K562 (cell line): ENCODE data around the gene AP3S2. TPM values are rescaled to one million over a fixed set of nuclear protein-coding genes. Genes with fewer than 3 reads are reported as not detected.

Experiments
- ATAC-seq: fragments of 200-7000 bp; cut with Tn5 transposase; 3 replicates; pipeline ENCODE4 v1.9.1; 2020; ENCODE audit warnings: moderate library complexity
- BruUV-seq: library from RNA; stranded (reverse); fragments of 400-500 nt; replicated peaks from 2 replicates; lab custom pipeline; 2021; lab: Mats Ljungman, UMichigan
- CTCF ChIA-PET: fragments of 300-600 bp; formaldehyde crosslinking; extraction: SDS; loops from one replicate; lab custom pipeline; 2021; ENCODE audit warnings: low intra/inter-chr PET ratio; lab: Yijun Ruan, JAX
- POLR2A ChIA-PET: fragments of 300-600, 350-650 bp; sonication (Branson Sonifier 250); formaldehyde crosslinking; extraction: SDS; loops from one replicate; lab custom pipeline; 2021; ENCODE audit warnings: antibody characterized with exemption, inconsistent platforms; lab: Yijun Ruan, JAX
- DNase-seq, 4 experiments: peaks; one replicate each; pipeline versions ENCODE4 v3.0.0 to v3.0.0-alpha.2; 2011 to 2018; ENCODE audit warnings: low spot score in 3 of 4, mixed read lengths in 3 of 4; ENCODE audit errors: extremely low read depth in 1 of 4
- FAIRE-seq: peaks from 2 replicates; lab custom pipeline; 2011; peaks lifted over from hg19 to GRCh38; lab: Jason Lieb, UNC
- H2AFZ ChIP-seq: 2 replicates; pipeline ENCODE4 v1.6.0; 2011; ENCODE audit warnings: low read depth, low read length, control low read depth, inconsistent platforms
- H3K27ac ChIP-seq: fragments of 200-600 bp; 3 replicates; pipeline ENCODE4 v1.8.0; 2011; ENCODE audit warnings: low read depth, mild to moderate bottlenecking, control low read depth, inconsistent platforms, low read length, moderate library complexity, mixed read lengths; ENCODE audit errors: extremely low read depth
- H3K27me3 ChIP-seq, 2 experiments: fragments of 300-600 bp in 1 of 2; 2 replicates in 1 of 2; 3 replicates in 1 of 2; pipeline versions ENCODE4 v1.6.0 to v1.8.0; 2011; ENCODE audit warnings: inconsistent platforms in 2 of 2, low read length in 2 of 2, mild to moderate bottlenecking in 1 of 2, mixed read lengths in 1 of 2, moderate library complexity in 1 of 2; ENCODE audit not compliant: control insufficient read depth in 2 of 2, insufficient read depth in 2 of 2
- H3K36me3 ChIP-seq: fragments of 300-600 bp; 3 replicates; pipeline ENCODE4 v1.8.0; 2011; ENCODE audit warnings: mild to moderate bottlenecking, low read length, inconsistent platforms; ENCODE audit not compliant: control insufficient read depth, insufficient read depth
- H3K4me1 ChIP-seq, 2 experiments: fragments of 200-600 bp in 1 of 2; replicated peaks in 1 of 2; 2 replicates in 1 of 2; 3 replicates in 1 of 2; pipeline versions ENCODE4 v1.5.1 to v1.8.0; 2011; ENCODE audit warnings: inconsistent platforms in 2 of 2, low read length in 2 of 2, mild to moderate bottlenecking in 1 of 2, mixed read lengths in 1 of 2, moderate library complexity in 1 of 2; ENCODE audit not compliant: control insufficient read depth in 2 of 2, insufficient read depth in 2 of 2
- H3K4me2 ChIP-seq: 2 replicates; pipeline ENCODE4 v1.6.1; 2011; ENCODE audit warnings: low read length, control low read depth, inconsistent platforms, mixed read lengths; ENCODE audit not compliant: insufficient read depth
- H3K4me3 ChIP-seq: fragments of 200-600 bp; sonication (generic), shearing (Covaris generic); 2 replicates; pipeline ENCODE4 v1.5.1; 2016; ENCODE audit warnings: control low read depth, inconsistent platforms
- H3K79me2 ChIP-seq: fragments of 200-600 bp; 3 replicates; pipeline ENCODE4 v1.8.0; 2011; ENCODE audit warnings: low read length, inconsistent platforms; ENCODE audit not compliant: control insufficient read depth, insufficient read depth
- H3K9ac ChIP-seq, 2 experiments: 2 replicates each; pipeline versions ENCODE4 v1.6.0 to v1.6.1; 2011; ENCODE audit warnings: low read depth in 2 of 2, low read length in 2 of 2, control low read depth in 1 of 2, inconsistent platforms in 1 of 2, mild to moderate bottlenecking in 1 of 2, mixed read lengths in 1 of 2; ENCODE audit not compliant: insufficient read depth in 1 of 2
- H3K9me1 ChIP-seq: one replicate; pipeline ENCODE4 v1.6.0; 2011; ENCODE audit warnings: inconsistent platforms, mild to moderate bottlenecking, low read length, moderate library complexity; ENCODE audit not compliant: control insufficient read depth, insufficient read depth
- H3K9me3 ChIP-seq: replicated peaks from 2 replicates; pipeline ENCODE4 v1.5.1; 2011; ENCODE audit warnings: low read depth, low read length, inconsistent platforms; ENCODE audit not compliant: control insufficient read depth, insufficient read depth
- H4K20me1 ChIP-seq: replicated peaks from 2 replicates; pipeline ENCODE4 v1.6.1; 2011; ENCODE audit warnings: low read length, inconsistent platforms, mixed read lengths; ENCODE audit not compliant: control insufficient read depth, insufficient read depth
- AFF1 ChIP-seq, 2 experiments: fragments of 450-650 bp; IDR thresholded peaks; 2 replicates each; pipeline ENCODE4 v1.6.1; 2018; ENCODE audit warnings: mild to moderate bottlenecking in 2 of 2, low read depth in 1 of 2; ENCODE audit not compliant: partially characterized antibody in 2 of 2
- BRCA1 ChIP-seq, 2 experiments: fragments of 450-650 bp in 1 of 2; sonication (generic) in 1 of 2; formaldehyde crosslinking in 1 of 2; IDR thresholded peaks; 2 replicates each; pipeline versions ENCODE4 v1.5.0 to v1.6.1; 2017 to 2020; ENCODE audit warnings: mild to moderate bottlenecking in 1 of 2, missing genetic modification reagents in 1 of 2
- KDM1A ChIP-seq, 2 experiments: fragments of 450-650 bp; IDR thresholded peaks; 2 replicates each; pipeline ENCODE4 v1.6.1; 2016; ENCODE audit warnings: mild to moderate bottlenecking in 2 of 2
- KDM5B ChIP-seq: fragments of 200-600 bp; sonication (generic); IDR thresholded peaks from 2 replicates; pipeline ENCODE4 v1.6.1; 2012; ENCODE audit warnings: low read depth, mild to moderate bottlenecking, moderate library complexity, low read length, control low read depth, inconsistent platforms; ENCODE audit not compliant: insufficient replicate concordance
- L3MBTL2 ChIP-seq: fragments of 450-650 bp; IDR thresholded peaks from 2 replicates; pipeline ENCODE4 v1.6.1; 2016; ENCODE audit warnings: mild to moderate bottlenecking, moderate library complexity
- NR2C1 ChIP-seq, 2 experiments: fragments of 450-650 bp; IDR thresholded peaks; 2 replicates each; pipeline ENCODE4 v1.6.1; 2017; ENCODE audit warnings: mild to moderate bottlenecking in 2 of 2, antibody characterized with exemption in 1 of 2, inconsistent platforms in 1 of 2, missing compliant biosample characterization in 1 of 2, missing genetic modification characterization in 1 of 2
- PHF20 ChIP-seq: fragments of 450-650 bp; IDR thresholded peaks from 2 replicates; pipeline ENCODE4 v1.6.1; 2018; ENCODE audit not compliant: partially characterized antibody
- POLR2AphosphoS5 ChIP-seq: IDR thresholded peaks from 2 replicates; pipeline ENCODE4 v1.6.1; 2011; ENCODE audit warnings: mild to moderate bottlenecking, low read depth, low read length, moderate library complexity; ENCODE audit not compliant: control insufficient read depth, insufficient read depth
- RBM22 ChIP-seq: fragments of 200-400 bp; formaldehyde crosslinking; IDR thresholded peaks from 2 replicates; pipeline ENCODE4 v1.6.1; 2018; ENCODE audit warnings: low read length, low read depth; ENCODE audit not compliant: poor library complexity, severe bottlenecking
- RBM25 ChIP-seq: fragments of 200-400 bp; formaldehyde crosslinking; IDR thresholded peaks from 2 replicates; pipeline ENCODE4 v1.6.1; 2018; ENCODE audit warnings: low read length, low read depth, moderate library complexity; ENCODE audit not compliant: severe bottlenecking
- ZNF24 ChIP-seq: fragments of 450-650 bp; IDR thresholded peaks from 2 replicates; pipeline ENCODE4 v1.6.1; 2016
- ZNF395 ChIP-seq: fragments of 200-800 bp; sonication (Bioruptor generic); IDR thresholded peaks from 2 replicates; pipeline ENCODE4 v1.6.1; 2017; ENCODE audit warnings: missing genetic modification characterization, missing compliant biosample characterization
- ZNF586 ChIP-seq: fragments of 450-650 bp; formaldehyde crosslinking; conservative IDR thresholded peaks from 2 replicates; pipeline ENCODE4 v1.4.0; 2020; ENCODE audit warnings: mild to moderate bottlenecking, moderate library complexity
- WGBS: fragments of 100-300 bp; shearing (Covaris generic); methylation state at CpG from one replicate; pipeline ENCODE4 v1.1.6; 2016; ENCODE audit warnings: low coverage, mixed read lengths; ENCODE audit not compliant: insufficient coverage; ENCODE audit errors: missing lambda C conversion rate; 5-methylcytosine and 5-hydroxymethylcytosine counted together
- in situ Hi-C: fragments of 300-500 bp; cut with MboI; formaldehyde crosslinking; loops from 4 replicates; pipeline ENCODE4 v1.15.0; 2018; ENCODE audit warnings: inconsistent platforms, mixed read lengths
- intact Hi-C: fragments of 100-400 bp; cut with micrococcal nuclease; formaldehyde crosslinking; loops from 2 replicates; pipeline ENCODE4 v1.14.2; 2022
- polyA plus RNA-seq, 8 experiments: library from polyadenylated mRNA; depleted of rRNA in 4 of 8; stranded (reverse) in 5 of 8; unstranded in 3 of 8; fragments of >200 nt; fragmentation: Nextera tagmentation in 2 of 8; fragmentation: Illumina TruSeq in 1 of 8; extraction: Ambion mirVana in 2 of 8; extraction: Trizol in 1 of 8; gene quantifications; 2 replicates each; pipeline versions ENCODE4 v1.2.1 to v1.2.3, GENCODE V29; 2011 to 2014; ENCODE audit warnings: inconsistent platforms in 1 of 8, missing spikeins in 1 of 8
- total RNA-seq, 7 experiments: library from RNA; depleted of rRNA in 6 of 7; stranded (reverse); fragments of >200 nt in 6 of 7; fragmentation: Illumina TruSeq in 2 of 7; extraction: Trizol in 2 of 7; gene quantifications; 2 replicates each; pipeline versions ENCODE4 v1.2.1 to v1.2.3, GENCODE V29; 2011 to 2021; ENCODE audit warnings: low replicate concordance in 1 of 7

The AP3S2 gene
- total and polyA plus RNA-seq, 9 of the 15 experiments (the other 6 are each of a cell fraction or from before 2014, with no cell fraction given), result 16.4 to 54.1 (median 37.4) TPM

- TF ChIP-seq NR2C1 (IDR thresholded peaks at IDR 0.05) (no peak), NR2C1 (tag; IDR thresholded peaks at IDR 0.05) (no peak), PHF20 (no peak), ZNF24 (no peak), L3MBTL2 (no peak), KDM1A (IDR thresholded peaks at IDR 0.05) (no peak), POLR2AphosphoS5 (no peak), RBM25 (no peak), ZNF395 (CRISPR knock-in tag) (no peak), ZNF586 (no peak)
Observed at GRCh38 chr15:89932880-89933279, 39.1 kb upstream of the AP3S2 start (continued).

DNA sequence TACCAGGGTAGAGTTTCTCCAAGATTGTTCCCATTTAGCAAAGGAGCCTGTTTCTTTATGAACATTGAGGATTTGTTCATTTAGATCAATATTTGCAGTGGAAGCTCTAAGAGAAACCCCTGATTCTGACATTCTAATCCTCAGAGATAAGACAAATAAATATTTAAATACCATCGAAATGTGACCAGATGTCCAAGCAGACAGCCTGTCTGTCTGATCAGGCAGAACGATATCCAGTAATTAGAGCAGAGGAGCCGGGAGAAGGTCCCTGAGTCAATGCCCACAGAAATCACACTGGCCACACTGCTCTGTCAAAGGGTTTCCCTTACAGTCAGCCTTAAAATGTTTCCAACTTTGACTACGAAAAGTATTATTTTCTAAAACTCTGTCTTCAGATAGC, 34.6 kb upstream of the AP3S2 start:
- DNase-seq (no peak), ATAC-seq (no peak), FAIRE-seq (no peak)
- Histone ChIP-seq H3K9me1 (no peaks in the 10 kb centered on the region), H3K79me2 (no peaks in the 10 kb centered on the region), H4K20me1 (no peaks in the 10 kb centered on the region), H3K9ac (no peak overlapping the region), H3K9me3 (no peaks in the 10 kb centered on the region), H2AFZ (no peak overlapping the region), H3K4me1 (no peaks in the 10 kb centered on the region; a peak in 1 of 5 replicates), H3K27me3 (peaks cover 10 to 13% of the 10 kb centered on the region in 2 experiments; a peak in 3 of 5 replicates), H3K36me3 (no peaks in the 10 kb centered on the region), H3K4me2 (no peak overlapping the region), H3K27ac (no peak overlapping the region), H3K4me3 (no peak overlapping the region)
- intact Hi-C loops (loop anchor here (5.0 kb wide), 1 partner anchor 34 kb away; no protein-coding TSS in a partner anchor), in situ Hi-C loops (no loop called here)
- ChIA-PET POLR2A (no interaction called here), CTCF (no interaction called here)
- 0% methylated on average over 4 of the region's 4 CpGs for WGBS
- BruUV-seq, result no TSS peak
- TF ChIP-seq BRCA1 (IDR thresholded peaks at IDR 0.05) (no peak), BRCA1 (CRISPR knock-in tag; IDR thresholded peaks at IDR 0.05) (no peak), RBM22 (no peak), AFF1 (IDR thresholded peaks at IDR 0.05; ENCODE audit: low read depth in 1 of 2, partially characterized antibody in 2 of 2) (no peak), KDM5B (no peak)
